Measurements from ENCODE around the gene LDHA. TPM values are rescaled to one million over a fixed set of nuclear protein-coding genes. Genes with fewer than 3 reads are reported as not detected.
"Not testable (repeated sequence)": the region's sequence is repeated elsewhere in the genome, so short reads cannot be mapped to it uniquely, and the experiment has no call there.

The LDHA gene
- total RNA-seq, 6 donors from 2014 or later, result 101 to 417 (median 275) TPM

- H3K36me3 ChIP-seq, result peaks cover 30 to 43% (median 39%) of the 10 kb centered on the region in 4 donors
- no peaks in the 10 kb centered on the region for H3K9me3 ChIP-seq
- ATAC-seq (ENCODE audit: low FRiP score in 2 of 2) (peak; percentile 92 to 97), DNase-seq (peak; percentile 98)
- H3K27ac ChIP-seq, result peak overlapping the region; percentile 93 to 96 (median 94)
- peaks cover 16 to 23% (median 17%) of the 10 kb centered on the region in 4 donors for H3K4me1 ChIP-seq
- no peak for TF ChIP-seq EP300 (IDR thresholded peaks at IDR 0.05)
- TF ChIP-seq POLR2AphosphoS5 (IDR thresholded peaks at IDR 0.05), result peak; percentile 85 to 86
- TF ChIP-seq CTCF (IDR thresholded peaks at IDR 0.05), result no peak
- peak in 2 of 4 donors; percentile 85 for TF ChIP-seq POLR2A (IDR thresholded peaks at IDR 0.05)
- H3K27me3 ChIP-seq, result no peaks in the 10 kb centered on the region
- WGBS, 2 donors, result 0 to 1% methylated on average over 8 to 46 of the region's 46 CpGs
- H3K4me3 ChIP-seq, result peak overlapping the region; percentile 70 to 81 (median 77)
These were observed 1.6 kb downstream of the LDHA start for GRCh38 chr11:18395735-18396504.

GRCh38 chr11:18397921-18398320 is 3.6 kb downstream of the LDHA start:
- Histone ChIP-seq H3K4me1 (peaks cover 16 to 23% (median 17%) of the 10 kb centered on the region in 4 donors), H3K27me3 (no peaks in the 10 kb centered on the region), H3K27ac (no peak overlapping the region), H3K36me3 (peaks cover 40 to 63% (median 55%) of the 10 kb centered on the region in 4 donors), H3K9me3 (no peaks in the 10 kb centered on the region), H3K4me3 (no peak overlapping the region)
- ATAC-seq (ENCODE audit: low FRiP score in 2 of 2) (no peak), DNase-seq (no peak)
- 95 to 99% methylated on average over 3 of the region's 3 CpGs for WGBS, 2 donors
- TF ChIP-seq CTCF (IDR thresholded peaks at IDR 0.05) (no peak), POLR2AphosphoS5 (IDR thresholded peaks at IDR 0.05) (no peak), EP300 (IDR thresholded peaks at IDR 0.05) (no peak), POLR2A (IDR thresholded peaks at IDR 0.05) (no peak)

GRCh38 chr11:18401077-18401476 is 6.7 kb downstream of the LDHA start:
- not testable (repeated sequence) for ATAC-seq (ENCODE audit: low FRiP score in 2 of 2); H3K9me3 ChIP-seq; H3K27me3 ChIP-seq; H3K4me3 ChIP-seq; H3K27ac ChIP-seq; DNase-seq
- peaks cover 61 to 94% (median 85%) of the 10 kb centered on the region in 4 donors for H3K36me3 ChIP-seq
- H3K4me1 ChIP-seq, result peaks cover 5 to 14% (median 9%) of the 10 kb centered on the region in 4 donors
- 93 to 95% methylated on average over 9 of the region's 9 CpGs for WGBS, 2 donors

GRCh38 chr11:18404062-18404461 is 9.7 kb downstream of the LDHA start:
- Histone ChIP-seq H3K4me3 (no peak overlapping the region), H3K4me1 (peaks cover 0 to 3% (median 0%) of the 10 kb centered on the region in 4 donors), H3K27me3 (no peaks in the 10 kb centered on the region), H3K9me3 (no peaks in the 10 kb centered on the region), H3K27ac (no peak overlapping the region), H3K36me3 (peaks cover 58 to 100% (median 90%) of the 10 kb centered on the region in 4 donors)
- no peak for ATAC-seq (ENCODE audit: low FRiP score in 2 of 2)
- 98% methylated on average over 4 of the region's 4 CpGs for WGBS, 2 donors
- TF ChIP-seq POLR2A (IDR thresholded peaks at IDR 0.05) (no peak), POLR2AphosphoS5 (IDR thresholded peaks at IDR 0.05) (no peak), CTCF (IDR thresholded peaks at IDR 0.05) (no peak), EP300 (IDR thresholded peaks at IDR 0.05) (no peak)
- no peak for DNase-seq

- not testable (repeated sequence) for ATAC-seq (ENCODE audit: low FRiP score in 2 of 2); H3K27me3 ChIP-seq; H3K9me3 ChIP-seq; H3K4me1 ChIP-seq; DNase-seq; H3K27ac ChIP-seq; H3K4me3 ChIP-seq
- peaks cover 37 to 68% (median 62%) of the 10 kb centered on the region in 4 donors for H3K36me3 ChIP-seq
- 51 to 62% methylated on average over 3 of the region's 3 CpGs for WGBS, 2 donors
These were observed 13.0 kb downstream of the LDHA start for GRCh38 chr11:18407400-18407799.

Measured in upper lobe of left lung (tissue), 6 donors.